HG03469 (cell line): ENCODE results near the gene FRMD5.

Experiments used
- ATAC-seq: cut with Tn5 transposase; IDR thresholded peaks from one replicate; pipeline ENCODE4 v1.9.1; 2021; ENCODE audit warnings: mild to moderate bottlenecking, moderate library complexity, moderate number of reproducible peaks; ENCODE audit not compliant: unreplicated experiment

The FRMD5 gene

DNA sequence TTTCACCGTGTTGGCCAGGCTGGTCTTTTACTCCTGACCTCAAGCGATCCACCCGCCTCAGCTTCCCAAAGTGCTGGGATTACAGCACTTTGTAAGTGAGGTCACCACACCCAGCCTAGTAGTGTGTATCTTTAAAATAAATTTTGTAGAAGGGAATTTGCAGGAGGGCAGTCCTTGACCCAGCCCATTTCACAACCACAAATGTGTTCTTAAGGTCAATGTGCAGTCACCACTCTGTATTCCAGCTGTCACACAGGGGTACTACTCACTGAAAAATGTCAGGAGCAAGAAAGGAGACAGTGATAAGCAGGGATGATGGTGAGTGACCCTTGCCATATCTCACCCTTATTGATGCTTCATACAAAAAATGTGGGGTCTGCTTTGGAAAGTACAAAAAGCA, 98.5 kb downstream of the FRMD5 start:
- no peak for ATAC-seq

DNA sequence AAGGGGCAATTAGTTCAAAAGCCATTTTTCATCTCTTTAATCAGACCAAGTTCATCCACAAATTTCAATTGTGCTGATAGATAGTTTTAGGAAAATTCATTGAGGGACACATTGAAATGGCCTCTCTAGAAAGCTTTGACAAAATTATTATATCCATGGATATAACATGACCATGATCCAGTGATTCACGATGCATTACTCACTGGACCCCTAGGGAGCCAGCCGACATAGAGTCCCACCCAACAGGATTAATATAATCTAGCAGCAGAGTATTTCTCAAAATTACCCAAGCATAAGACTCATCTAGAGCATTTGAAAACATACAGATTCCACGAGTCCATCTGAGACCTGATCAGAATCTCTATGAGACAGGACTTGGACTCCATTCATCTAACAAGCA, 100.3 kb downstream of the FRMD5 start:
- no peak for ATAC-seq

DNA sequence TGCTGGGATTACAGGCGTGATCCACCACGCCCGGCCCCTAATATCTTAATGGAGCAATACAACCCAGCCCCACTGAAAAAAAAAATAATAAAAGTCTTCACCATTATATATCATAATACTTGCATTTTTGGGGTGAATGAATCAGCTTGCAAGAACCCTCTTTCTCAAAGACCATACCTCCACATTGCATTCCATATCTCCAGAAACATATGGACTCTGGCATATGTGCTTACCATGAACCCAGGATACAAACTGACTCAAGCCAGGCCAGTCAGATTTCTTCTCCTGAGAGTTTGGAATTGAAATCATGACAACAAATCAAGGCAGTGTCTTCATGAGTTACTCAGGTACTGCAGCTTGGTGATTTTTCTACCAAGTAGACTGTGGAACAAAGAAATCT, 101.2 kb downstream of the FRMD5 start:
- ATAC-seq: no peak

DNA sequence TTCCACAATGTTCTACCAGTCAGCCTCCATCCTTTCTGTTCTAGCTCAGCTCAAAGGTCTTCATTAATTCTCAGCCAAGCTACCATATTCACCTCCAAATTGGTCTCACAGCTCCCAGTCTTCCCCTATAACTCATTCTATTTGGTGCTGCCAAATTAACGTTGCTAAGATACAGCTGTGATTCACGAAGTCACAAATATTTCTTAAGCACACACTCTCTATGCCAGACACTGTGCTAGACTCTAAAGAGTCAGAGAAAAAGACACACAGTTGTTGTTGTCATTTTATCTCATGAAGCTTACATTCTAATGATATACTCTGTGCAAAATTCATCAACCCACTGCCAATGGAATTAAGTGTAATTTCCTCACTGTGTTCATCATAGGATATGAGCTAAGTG, 102.8 kb downstream of the FRMD5 start:
- no peak for ATAC-seq

DNA sequence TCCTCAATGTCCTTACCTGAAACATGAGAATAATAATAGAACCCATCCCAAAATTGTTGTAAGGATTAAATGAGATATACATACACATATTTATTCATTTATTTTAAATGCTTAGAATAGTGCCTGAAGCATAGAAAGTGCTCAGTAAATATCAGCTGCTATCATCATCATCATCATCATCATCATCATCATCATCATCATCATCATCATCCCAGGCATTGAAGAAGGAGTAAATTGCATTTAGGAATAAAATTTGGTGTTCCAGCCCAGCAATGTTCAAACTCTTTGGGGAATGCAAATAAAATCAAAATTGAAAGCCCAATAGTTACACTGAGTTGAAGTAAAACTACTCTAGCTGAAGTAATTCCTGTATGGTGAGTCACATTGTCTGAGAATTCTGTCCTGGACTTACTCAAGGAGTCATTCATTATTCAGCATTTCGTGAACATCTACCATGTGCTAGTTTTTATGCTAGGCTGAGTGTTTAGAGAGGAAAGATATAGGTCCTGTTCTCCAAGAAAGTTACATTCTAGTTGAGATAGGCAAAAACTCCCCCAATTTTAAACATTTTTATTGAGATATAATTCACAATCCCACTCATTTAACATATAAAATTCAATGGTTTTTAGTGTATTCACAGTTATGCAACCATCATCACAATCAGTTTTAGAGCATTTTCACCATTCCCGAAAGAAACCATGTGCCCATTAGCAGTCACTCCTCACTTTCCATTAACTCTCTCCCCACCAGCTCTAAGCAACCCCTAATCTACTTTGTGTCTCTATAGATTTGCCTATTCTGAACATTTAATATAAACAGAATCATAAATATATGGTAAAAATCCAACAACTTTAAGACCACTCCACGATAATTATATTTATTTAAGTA, 107.2 kb downstream of the FRMD5 start:
- no peak for ATAC-seq

DNA sequence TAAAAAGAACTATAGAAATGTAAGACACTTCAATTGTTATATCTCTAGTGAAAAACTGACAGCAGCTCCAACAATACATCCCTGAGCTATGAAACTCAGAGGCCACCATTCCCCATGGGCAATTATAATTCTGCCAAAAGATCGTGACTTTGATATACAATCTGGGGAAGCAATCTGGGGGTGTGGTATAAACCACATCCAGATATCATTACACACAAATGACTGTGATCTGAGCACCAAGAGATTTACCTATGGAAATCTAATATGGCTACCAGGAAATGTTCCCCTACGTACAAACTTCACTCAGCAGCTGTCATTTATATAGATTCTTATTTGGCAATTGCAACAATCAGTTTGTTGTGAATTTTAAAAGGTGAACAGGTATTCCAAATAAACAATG, 110.3 kb downstream of the FRMD5 start:
- ATAC-seq: no peak

DNA sequence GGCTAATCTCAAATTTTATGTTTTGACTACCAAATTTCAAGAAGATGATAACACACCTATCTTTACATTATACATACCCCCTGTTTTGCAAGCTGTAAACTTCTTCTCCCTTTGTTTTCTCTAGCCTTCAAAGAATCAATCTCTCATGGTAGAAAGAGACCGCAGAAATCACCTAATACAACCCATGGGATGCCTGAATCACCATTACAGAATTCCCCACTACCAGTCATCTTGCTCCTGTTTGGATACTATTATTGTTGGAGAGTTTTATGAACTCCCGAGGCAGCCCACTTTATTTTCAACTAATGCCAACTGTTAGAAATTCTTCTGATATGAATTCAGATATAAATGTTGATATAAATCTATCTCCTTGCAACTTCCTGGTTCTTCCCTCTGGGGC, 110.9 kb downstream of the FRMD5 start:
- no peak for ATAC-seq

DNA sequence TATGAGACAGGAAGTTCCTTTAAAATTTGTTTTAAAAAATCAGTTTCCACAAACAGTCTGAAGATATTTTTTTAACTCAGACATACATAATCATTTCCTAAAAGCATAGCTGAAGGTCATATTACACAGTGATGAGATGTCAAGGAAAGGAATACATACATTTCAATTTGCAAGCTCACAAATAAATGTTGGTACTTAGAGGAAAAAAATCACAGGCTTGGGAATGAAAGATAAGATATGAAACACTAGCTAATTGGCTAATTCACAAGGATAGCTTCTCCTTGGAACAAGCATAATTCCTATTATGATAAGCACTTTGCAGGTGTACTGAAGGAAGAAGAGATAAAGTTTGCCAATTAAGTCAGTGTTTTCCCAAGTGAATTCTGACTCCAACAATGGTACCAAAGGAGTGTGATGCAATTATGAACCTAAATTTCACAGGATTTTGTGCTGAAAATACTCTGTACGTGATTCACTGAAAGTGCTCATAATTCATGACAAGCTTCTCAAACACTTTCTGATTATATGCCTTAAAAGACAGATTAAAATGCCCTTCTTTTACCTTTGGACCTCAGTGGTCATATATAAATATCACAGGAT, 112.4 kb downstream of the FRMD5 start:
- no peak for ATAC-seq

DNA sequence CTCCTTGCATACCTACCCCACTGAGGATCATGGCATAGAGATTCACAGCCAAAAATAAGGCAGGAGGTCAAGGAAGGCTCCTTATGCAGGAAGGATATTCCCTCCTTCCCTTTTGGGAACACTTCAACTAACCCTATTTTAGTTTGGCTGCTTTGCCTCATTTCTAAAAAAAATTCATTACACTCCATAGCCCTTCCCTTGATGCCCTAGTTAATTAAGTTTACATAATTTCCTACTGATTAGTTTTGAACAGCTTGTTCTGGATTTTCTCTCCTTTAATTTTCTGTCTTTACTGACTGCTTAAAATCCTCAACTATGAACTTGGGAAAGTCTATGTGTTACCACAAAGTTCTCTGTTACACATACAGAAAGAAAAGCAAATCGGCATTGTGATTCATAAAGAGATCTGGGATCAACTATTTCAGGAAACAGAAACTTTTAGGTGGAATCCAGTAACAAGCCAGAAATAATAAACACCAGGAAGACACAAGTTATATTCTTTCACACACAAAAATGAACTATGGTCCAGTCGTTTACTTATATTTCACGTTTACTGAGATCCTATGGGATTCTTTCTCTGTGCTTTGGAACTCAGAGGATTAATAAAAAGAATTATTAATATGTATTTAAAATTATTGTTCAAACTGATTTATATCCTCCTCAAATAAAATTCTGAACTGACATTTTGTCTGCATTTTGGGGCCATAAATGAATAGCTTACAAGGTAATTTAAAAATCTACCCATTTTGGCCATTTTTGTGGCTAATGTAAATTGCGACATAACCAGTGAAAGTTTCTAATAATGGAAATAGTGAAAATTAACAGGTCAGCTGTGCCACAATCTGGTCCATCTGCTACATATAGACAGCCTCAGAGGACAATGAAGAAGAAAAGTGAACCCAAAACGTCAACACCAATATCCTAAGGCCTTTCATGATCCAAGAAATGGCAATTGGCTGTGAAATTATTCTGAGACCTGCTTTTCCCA, 113.8 kb downstream of the FRMD5 start:
- ATAC-seq: no peak

DNA sequence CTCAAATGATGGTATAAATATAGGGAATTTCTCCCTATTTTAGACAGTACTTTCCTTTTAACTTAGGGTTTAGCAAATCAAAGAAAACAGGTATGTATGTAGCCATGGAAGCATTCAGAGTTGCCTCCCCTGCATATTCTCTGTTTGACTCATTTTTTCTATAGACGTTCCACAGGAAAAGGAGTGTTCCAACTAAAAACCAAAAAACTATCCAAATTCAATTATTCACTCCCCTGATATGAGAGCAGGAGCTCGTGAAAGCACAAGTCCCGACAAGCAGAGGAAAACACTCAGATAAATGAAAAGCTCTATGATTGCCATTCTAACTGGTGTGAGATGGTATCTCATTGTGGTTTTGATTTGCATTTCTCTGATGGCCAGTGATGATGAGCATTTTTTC, 119.5 kb downstream of the FRMD5 start:
- no peak for ATAC-seq

DNA sequence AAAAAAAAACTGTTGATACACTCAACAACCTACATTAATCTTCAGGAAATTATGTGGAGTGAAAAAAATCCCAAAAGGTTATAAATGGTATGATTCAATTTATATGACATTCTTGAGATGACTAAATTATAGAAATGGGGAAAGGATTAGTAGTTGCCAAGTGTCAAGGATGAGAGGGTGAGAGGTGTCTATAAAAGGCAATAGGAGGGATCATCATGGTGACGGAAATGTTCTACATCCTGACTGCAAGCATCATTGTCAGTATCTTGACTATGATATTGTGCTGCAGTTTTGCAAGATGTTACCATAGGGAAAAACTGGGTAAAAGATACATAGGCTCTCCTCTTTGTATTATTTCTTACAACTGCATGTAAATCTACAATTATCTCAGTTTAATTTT, 125.6 kb downstream of the FRMD5 start:
- no peak for ATAC-seq

DNA sequence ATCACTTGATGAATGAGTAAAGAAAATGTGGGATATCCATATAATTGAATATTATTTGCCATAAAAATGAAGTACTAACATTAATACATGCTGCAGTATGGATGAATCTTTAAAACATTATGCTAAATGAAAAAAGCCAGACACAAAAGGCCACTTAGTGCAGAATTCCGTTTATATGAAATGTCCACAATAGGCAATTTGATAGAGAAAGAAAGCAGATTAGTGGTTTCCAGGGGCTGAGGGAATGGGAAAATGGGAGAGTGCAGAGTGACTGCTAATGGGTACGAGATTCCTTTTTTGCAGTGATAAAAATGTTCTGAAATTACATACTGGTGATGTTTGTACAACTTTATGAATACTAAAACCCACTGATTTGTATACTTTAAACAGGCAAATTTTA, 126.7 kb downstream of the FRMD5 start:
- no peak for ATAC-seq

DNA sequence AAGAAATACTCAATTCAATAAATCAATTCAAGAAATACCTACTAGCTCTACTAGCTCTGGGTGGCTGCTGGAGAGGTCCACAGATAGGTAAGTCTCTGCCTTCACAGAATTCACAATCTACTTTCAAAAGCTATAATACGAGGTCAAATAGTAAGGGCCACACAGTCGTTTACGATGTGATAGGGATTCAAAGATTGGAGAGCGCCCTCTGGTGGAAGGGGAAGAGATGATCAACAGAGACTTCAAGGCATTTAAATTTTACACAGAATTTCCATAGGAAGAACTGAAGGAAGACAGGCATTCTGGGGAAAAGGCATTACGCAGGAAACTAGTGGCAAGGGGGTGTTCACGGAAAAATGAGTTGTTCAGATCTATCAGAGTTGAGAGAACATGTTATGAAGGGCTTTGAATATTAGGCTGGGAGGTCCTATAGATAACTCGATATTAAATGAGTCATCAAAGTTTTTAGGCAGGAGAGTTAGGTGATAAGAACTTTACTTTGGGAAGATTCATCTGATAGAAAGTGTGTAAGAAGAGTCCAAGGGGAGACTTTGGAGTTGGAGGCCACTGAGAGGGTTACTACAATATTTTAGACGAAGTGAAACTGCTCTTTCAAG, 128.8 kb downstream of the FRMD5 start:
- no peak for ATAC-seq

DNA sequence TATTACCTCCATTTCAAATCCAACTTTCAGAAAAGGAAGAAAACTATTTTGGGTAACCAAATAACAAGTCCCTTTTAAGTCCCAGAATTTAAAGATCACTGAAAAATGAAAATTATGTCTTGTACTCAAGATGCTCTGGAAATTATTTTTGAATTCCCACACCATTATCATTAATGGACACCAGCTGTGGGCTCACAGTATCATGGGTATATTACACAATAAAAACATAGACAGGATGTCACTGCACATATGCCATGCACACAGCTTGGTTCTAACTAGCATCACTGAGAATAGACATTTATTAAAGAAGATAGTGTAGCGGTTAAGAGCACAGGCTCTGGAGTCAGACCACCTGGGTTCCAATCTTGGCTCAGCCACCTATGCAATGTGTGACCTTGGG, 130.4 kb downstream of the FRMD5 start:
- ATAC-seq: no peak

DNA sequence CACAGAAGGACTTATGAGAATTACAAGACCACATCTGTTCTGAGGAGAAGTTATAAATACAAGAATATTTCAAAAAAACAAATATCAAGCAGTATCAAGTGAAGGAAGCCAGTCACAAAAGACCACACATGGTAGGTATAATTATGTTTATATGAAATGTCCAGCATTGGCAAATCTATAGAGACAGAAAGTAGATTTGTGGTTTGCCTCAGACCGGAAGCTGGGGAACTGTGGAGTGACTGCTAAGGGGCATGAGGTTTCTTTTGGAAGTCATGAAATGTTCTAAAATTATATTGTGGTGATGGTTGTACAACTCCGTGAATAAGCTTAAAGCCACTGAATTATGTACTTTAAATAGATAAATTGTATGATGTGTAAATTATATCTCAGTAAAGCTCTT, 136.9 kb downstream of the FRMD5 start:
- no peak for ATAC-seq

DNA sequence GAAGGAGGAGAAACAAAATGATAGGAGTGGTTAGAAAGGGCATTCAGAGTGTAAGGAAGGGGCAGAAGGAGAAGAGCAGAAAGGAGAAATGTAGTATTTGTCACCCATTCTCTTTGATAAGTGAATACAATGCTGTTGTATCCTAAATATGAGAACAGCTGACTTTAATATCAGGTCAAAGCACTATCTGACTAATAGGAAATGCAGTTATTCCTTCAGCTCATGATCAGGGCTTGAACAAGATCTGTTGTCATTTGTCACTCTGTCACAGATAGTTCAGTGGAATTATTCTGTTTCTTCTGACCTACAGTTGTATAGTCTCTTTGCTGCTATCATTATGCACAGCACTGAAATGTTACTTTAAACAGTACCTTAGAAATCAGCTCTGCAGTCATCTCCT, 149.4 kb downstream of the FRMD5 start:
- ATAC-seq: no peak

DNA sequence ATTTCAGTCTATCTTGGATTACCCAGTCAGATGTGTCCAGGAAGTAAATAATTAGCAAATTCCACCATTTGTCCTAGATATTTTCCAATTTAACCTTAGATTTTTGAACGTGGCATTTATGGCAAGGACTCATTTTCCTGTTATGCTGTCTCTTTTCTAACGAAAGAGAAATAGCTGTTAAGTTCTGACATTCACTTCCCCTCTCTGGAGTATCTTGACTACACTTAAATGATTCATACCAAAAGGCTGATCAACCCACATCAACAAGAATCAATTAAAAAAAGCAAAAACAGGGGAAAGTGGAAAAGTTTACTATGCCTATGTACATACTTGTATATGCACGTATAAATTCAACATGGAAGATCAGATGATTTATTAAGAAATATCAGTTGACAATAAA, 149.9 kb downstream of the FRMD5 start:
- ATAC-seq: no peak

DNA sequence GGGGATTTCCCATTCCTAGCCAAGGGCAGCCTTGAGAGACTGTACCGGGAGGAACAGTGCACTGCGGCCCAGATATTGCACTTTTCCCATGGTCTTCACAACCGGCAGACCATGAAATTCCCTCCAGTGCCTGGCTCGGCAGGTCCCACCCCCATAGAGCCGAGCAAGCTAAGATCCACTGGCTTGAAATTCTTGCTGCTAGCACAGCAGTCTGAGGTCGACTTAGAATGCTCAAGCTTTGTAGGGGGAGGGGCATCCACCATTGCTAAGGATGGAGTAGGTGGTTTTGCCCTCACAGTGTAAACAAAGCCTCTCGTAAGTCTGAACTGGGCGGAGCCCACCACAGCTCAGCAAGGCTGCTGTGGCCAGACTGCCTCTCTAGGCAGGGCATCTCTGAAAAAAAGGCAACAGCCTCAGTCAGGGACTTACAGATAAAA, 156.3 kb downstream of the FRMD5 start:
- ATAC-seq: no peak

DNA sequence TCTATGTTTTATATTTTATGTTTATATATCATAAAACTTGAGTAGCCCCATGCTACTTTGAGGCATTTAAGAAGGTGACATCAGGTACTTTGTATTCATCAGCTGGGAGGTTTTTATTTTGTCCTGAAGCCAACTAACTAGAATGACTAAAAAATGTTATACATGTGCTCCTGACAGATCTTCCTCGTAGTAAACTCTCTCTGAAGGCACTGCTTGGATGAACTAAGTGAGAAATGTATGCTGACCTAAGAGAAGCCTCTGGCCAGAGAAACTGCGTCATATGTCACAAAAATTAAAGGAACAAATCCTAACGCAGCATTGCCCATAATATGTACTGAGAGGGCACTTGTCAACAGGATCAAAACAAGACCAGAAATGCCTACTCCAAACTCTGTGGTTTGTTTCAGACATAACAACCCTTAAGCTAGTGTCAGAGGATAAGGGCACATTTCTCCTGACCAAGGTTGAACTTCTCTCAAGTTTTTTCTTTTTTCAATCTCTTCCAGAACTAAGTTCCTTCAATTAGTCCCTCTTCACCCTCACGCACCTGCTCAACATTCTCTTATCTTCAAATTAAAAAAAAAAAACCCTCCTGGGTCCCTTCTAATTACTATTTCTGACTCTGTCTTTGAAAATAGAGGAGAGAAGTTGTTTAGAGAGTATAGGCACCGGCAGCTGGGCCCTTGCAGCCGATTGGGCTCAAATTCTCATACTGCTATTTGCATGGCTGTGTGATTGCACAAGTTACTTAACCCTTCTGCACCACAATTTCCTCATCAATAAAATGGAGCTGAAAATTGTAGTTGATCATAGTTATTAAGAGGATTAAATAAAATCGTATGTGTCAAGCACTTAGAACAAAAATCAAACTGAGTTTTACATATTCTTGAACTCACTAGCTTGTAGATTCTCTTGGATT, 159.0 kb downstream of the FRMD5 start:
- ATAC-seq: no peak
